HCT116 (cell line): ENCODE results near the gene PGGT1B. TPM values are rescaled to one million over a fixed set of nuclear protein-coding genes. Genes with fewer than 3 reads are reported as not detected.

Experiments
- ATAC-seq: fragments of 200-7000 bp; cut with Tn5 transposase; 2 replicates; pipeline ENCODE4 v1.9.1; 2020; ENCODE audit warnings: mild to moderate bottlenecking, moderate library complexity
- BruUV-seq: library from RNA; stranded (reverse); fragments of 400-500 nt; replicated peaks from 2 replicates; lab custom pipeline; 2021; lab: Mats Ljungman, UMichigan
- CTCF ChIA-PET: fragments of 300-600 bp; sonication (Branson Sonifier 250); formaldehyde crosslinking; loops from one replicate; lab custom pipeline; 2021; ENCODE audit warnings: antibody characterized with exemption; lab: Charles Lee
- POLR2A ChIA-PET: fragments of 300-600, 350-600 bp; sonication (Branson Sonifier 250); formaldehyde crosslinking; loops from one replicate; lab custom pipeline; 2021; ENCODE audit warnings: antibody characterized with exemption; lab: Charles Lee
- RAD21 ChIA-PET, 2 experiments: fragments of 300-600 bp; sonication (Branson Sonifier 250); formaldehyde crosslinking; loops; one replicate each; lab custom pipeline; 2023; ENCODE audit warnings: low total read pairs in 2 of 2; ENCODE audit not compliant: uncharacterized antibody in 2 of 2, unreplicated experiment in 2 of 2, low non-redundant PET in 1 of 2; lab: Charles Lee
- DNase-seq: peaks from one replicate; pipeline ENCODE4 v3.0.0-alpha.2; 2010; ENCODE audit warnings: low read depth, low spot score
- H2AFZ ChIP-seq: fragments of 200-600 bp; shearing (Covaris generic), sonication (generic); 2 replicates; pipeline ENCODE4 v1.6.1; 2017; ENCODE audit warnings: low read depth, mixed run types, mixed read lengths, antibody characterized with exemption, low read length; ENCODE audit not compliant: poor library complexity, severe bottlenecking
- H3K27ac ChIP-seq: 2 replicates; pipeline ENCODE4 v1.5.1; 2012; ENCODE audit warnings: low read depth, low read length
- H3K27me3 ChIP-seq: fragments of 200-600 bp; sonication (generic); 2 replicates; pipeline ENCODE4 v1.6.1; 2016; ENCODE audit warnings: mixed run types, low read length, mixed read lengths; ENCODE audit not compliant: insufficient read depth
- H3K36me3 ChIP-seq, 2 experiments: fragments of 200-500 bp in 1 of 2; fragments of 200-600 bp in 1 of 2; sonication (Bioruptor generic) in 1 of 2; sonication (generic) in 1 of 2; 2 replicates each; pipeline versions ENCODE4 v1.5.1 to v1.6.1; 2014 to 2016; ENCODE audit warnings: low read length in 2 of 2, inconsistent platforms in 1 of 2, mixed read lengths in 1 of 2, mixed run types in 1 of 2; ENCODE audit not compliant: insufficient read depth in 2 of 2, control insufficient read depth in 1 of 2
- H3K4me1 ChIP-seq, 2 experiments: fragments of 200-600 bp in 1 of 2; sonication (generic) in 1 of 2; 2 replicates each; pipeline versions ENCODE4 v1.5.1 to v1.6.1; 2012 to 2017; ENCODE audit warnings: low read length in 2 of 2, inconsistent platforms in 1 of 2, mild to moderate bottlenecking in 1 of 2, mixed read lengths in 1 of 2, mixed run types in 1 of 2, moderate library complexity in 1 of 2; ENCODE audit not compliant: insufficient read depth in 2 of 2, control insufficient read depth in 1 of 2
- H3K4me2 ChIP-seq: fragments of 200-600 bp; sonication (generic); 2 replicates; pipeline ENCODE4 v1.6.1; 2017; ENCODE audit warnings: mixed run types, low read length, mixed read lengths
- H3K4me3 ChIP-seq, 2 experiments: fragments of 200-600 bp in 1 of 2; sonication (generic) in 1 of 2; replicated peaks in 1 of 2; 2 replicates each; pipeline ENCODE4 v1.5.1; 2011 to 2016; ENCODE audit warnings: low read length in 2 of 2, control low read depth in 1 of 2, low read depth in 1 of 2, mild to moderate bottlenecking in 1 of 2, mixed read lengths in 1 of 2, mixed run types in 1 of 2
- H3K79me2 ChIP-seq: fragments of 200-600 bp; sonication (generic); 2 replicates; pipeline ENCODE4 v1.6.1; 2017; ENCODE audit warnings: mild to moderate bottlenecking, mixed run types, low read length, moderate library complexity, mixed read lengths; ENCODE audit not compliant: insufficient read depth
- H3K9ac ChIP-seq: fragments of 200-600 bp; sonication (generic); 2 replicates; pipeline ENCODE4 v1.6.1; 2016; ENCODE audit warnings: low read length, mixed read lengths
- H3K9me2 ChIP-seq: fragments of 200-600 bp; sonication (generic), shearing (Covaris generic); 2 replicates; pipeline ENCODE4 v1.6.1; 2017; ENCODE audit warnings: mixed run types, mild to moderate bottlenecking, moderate library complexity; ENCODE audit not compliant: insufficient read depth
- H3K9me3 ChIP-seq, 2 experiments: fragments of 200-500 bp in 1 of 2; fragments of 200-600 bp in 1 of 2; sonication (Bioruptor generic) in 1 of 2; sonication (generic) in 1 of 2; 2 replicates each; pipeline ENCODE4 v1.6.1; 2014 to 2017; ENCODE audit warnings: low read length in 2 of 2, mixed read lengths in 2 of 2, inconsistent platforms in 1 of 2, low read depth in 1 of 2, mild to moderate bottlenecking in 1 of 2, mixed run types in 1 of 2, moderate library complexity in 1 of 2; ENCODE audit not compliant: control insufficient read depth in 1 of 2, insufficient read depth in 1 of 2
- H4K20me1 ChIP-seq: fragments of 200-600 bp; sonication (generic), shearing (Covaris generic); 2 replicates; pipeline ENCODE4 v1.6.1; 2017; ENCODE audit warnings: mixed run types, mild to moderate bottlenecking, moderate library complexity; ENCODE audit not compliant: insufficient read depth
- ATF3 ChIP-seq: IDR thresholded peaks from 2 replicates; pipeline ENCODE4 v1.6.1; 2012
- EGR1 ChIP-seq: IDR thresholded peaks from 2 replicates; pipeline ENCODE4 v1.6.1; 2012; ENCODE audit warnings: low read depth
- ELF1 ChIP-seq: IDR thresholded peaks from 2 replicates; pipeline ENCODE4 v1.6.1; 2012; ENCODE audit warnings: low read depth, borderline replicate concordance
- EZH2 ChIP-seq: fragments of 200-600 bp; sonication (generic); IDR thresholded peaks from 2 replicates; pipeline ENCODE4 v1.6.1; 2017; ENCODE audit warnings: antibody characterized with exemption, mixed run types
- EZH2phosphoT487 ChIP-seq: fragments of 200-600 bp; IDR thresholded peaks from 2 replicates; pipeline ENCODE4 v1.6.1; 2018; ENCODE audit warnings: antibody characterized with exemption, borderline replicate concordance
- FOSL1 ChIP-seq: IDR thresholded peaks from 2 replicates; pipeline ENCODE4 v1.6.1; 2012; ENCODE audit warnings: low read depth
- JUND ChIP-seq: IDR thresholded peaks from 2 replicates; pipeline ENCODE4 v1.6.1; 2012
- MAX ChIP-seq: IDR thresholded peaks from 2 replicates; pipeline ENCODE4 v1.6.1; 2012
- POLR2A ChIP-seq: IDR thresholded peaks from 2 replicates; pipeline ENCODE4 v1.7.0; 2011; ENCODE audit warnings: borderline replicate concordance; ENCODE audit not compliant: insufficient read depth, insufficient read length; ENCODE audit errors: extremely low read depth
- POLR2AphosphoS5 ChIP-seq: IDR thresholded peaks from 2 replicates; pipeline ENCODE4 v1.6.1; 2011; ENCODE audit warnings: mild to moderate bottlenecking, low read depth, low read length, moderate library complexity
- SIN3A ChIP-seq: IDR thresholded peaks from 2 replicates; pipeline ENCODE4 v1.6.1; 2012; ENCODE audit warnings: low read depth
- SRF ChIP-seq: IDR thresholded peaks from 2 replicates; pipeline ENCODE4 v1.6.1; 2012; ENCODE audit warnings: low read depth
- YY1 ChIP-seq: IDR thresholded peaks from 2 replicates; pipeline ENCODE4 v1.6.1; 2011; ENCODE audit warnings: low read length, low read depth, moderate library complexity, mild to moderate bottlenecking; ENCODE audit not compliant: insufficient replicate concordance; ENCODE audit errors: extremely low read depth
- ZNF274 ChIP-seq: fragments of 200-500 bp; sonication (Bioruptor generic); IDR thresholded peaks from 2 replicates; pipeline ENCODE4 v1.6.1; 2014; ENCODE audit warnings: mild to moderate bottlenecking, low read depth, low read length, inconsistent platforms
- intact Hi-C: fragments of 100-400 bp; cut with micrococcal nuclease; formaldehyde crosslinking; loops from 2 replicates; pipeline ENCODE4 v1.10.0; 2022
- total RNA-seq: library from RNA; stranded (reverse); gene quantifications from one replicate; pipeline ENCODE4 v1.2.1, GENCODE V29; 2021; ENCODE audit not compliant: unreplicated experiment
- TF ChIP-seq, protein P1 (sequence below): IDR thresholded peaks from 2 replicates; pipeline ENCODE4 v1.6.1; 2012; ENCODE audit warnings: low read depth

Gene PGGT1B
- total RNA-seq, 1 experiment from 2014 or later, result 45.8 TPM

- Histone ChIP-seq H3K79me2 (no peaks in the 10 kb centered on the region), H4K20me1 (no peaks in the 10 kb centered on the region), H3K36me3 (0 out of 4 replicates have a peak, but pooled peaks cover 0 to 22% of the 10 kb centered on the region in 2 experiments), H3K4me3 (no peak overlapping the region), H3K4me1 (no peaks in the 10 kb centered on the region), H3K27ac (no peak overlapping the region), H3K27me3 (no peaks in the 10 kb centered on the region), H3K9me2 (no peaks in the 10 kb centered on the region), H3K9me3 (no peaks in the 10 kb centered on the region), H3K9ac (no peak overlapping the region), H2AFZ (no peak overlapping the region), H3K4me2 (no peak overlapping the region)
- RAD21 ChIA-PET, result no interaction called here
- no TSS peak for BruUV-seq
- CTCF ChIA-PET, result no interaction called here
- ATAC-seq, result no peak
- no peak for DNase-seq
- no peak for TF ChIP-seq ZNF274
- no peak for TF ChIP-seq YY1
- TF ChIP-seq POLR2A, result no peak
- no peak for TF ChIP-seq SRF
- intact Hi-C loops, result no loop called here
- POLR2A ChIA-PET, result no interaction called here
Observed at GRCh38 chr5:115274584-115274983, 11.9 kb upstream of the PGGT1B start.

GRCh38 chr5:115272297-115272958 is 9.8 kb upstream of the PGGT1B start:
- TF ChIP-seq SIN3A, result no peak
- TF ChIP-seq EGR1, result no peak
- no peak for TF ChIP-seq EZH2
- no peak for TF ChIP-seq EZH2phosphoT487
- no peak for TF ChIP-seq MAX
- TF ChIP-seq, protein P1, sequence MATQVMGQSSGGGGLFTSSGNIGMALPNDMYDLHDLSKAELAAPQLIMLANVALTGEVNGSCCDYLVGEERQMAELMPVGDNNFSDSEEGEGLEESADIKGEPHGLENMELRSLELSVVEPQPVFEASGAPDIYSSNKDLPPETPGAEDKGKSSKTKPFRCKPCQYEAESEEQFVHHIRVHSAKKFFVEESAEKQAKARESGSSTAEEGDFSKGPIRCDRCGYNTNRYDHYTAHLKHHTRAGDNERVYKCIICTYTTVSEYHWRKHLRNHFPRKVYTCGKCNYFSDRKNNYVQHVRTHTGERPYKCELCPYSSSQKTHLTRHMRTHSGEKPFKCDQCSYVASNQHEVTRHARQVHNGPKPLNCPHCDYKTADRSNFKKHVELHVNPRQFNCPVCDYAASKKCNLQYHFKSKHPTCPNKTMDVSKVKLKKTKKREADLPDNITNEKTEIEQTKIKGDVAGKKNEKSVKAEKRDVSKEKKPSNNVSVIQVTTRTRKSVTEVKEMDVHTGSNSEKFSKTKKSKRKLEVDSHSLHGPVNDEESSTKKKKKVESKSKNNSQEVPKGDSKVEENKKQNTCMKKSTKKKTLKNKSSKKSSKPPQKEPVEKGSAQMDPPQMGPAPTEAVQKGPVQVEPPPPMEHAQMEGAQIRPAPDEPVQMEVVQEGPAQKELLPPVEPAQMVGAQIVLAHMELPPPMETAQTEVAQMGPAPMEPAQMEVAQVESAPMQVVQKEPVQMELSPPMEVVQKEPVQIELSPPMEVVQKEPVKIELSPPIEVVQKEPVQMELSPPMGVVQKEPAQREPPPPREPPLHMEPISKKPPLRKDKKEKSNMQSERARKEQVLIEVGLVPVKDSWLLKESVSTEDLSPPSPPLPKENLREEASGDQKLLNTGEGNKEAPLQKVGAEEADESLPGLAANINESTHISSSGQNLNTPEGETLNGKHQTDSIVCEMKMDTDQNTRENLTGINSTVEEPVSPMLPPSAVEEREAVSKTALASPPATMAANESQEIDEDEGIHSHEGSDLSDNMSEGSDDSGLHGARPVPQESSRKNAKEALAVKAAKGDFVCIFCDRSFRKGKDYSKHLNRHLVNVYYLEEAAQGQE, result no peak
- TF ChIP-seq POLR2AphosphoS5, result no peak
- no peak for TF ChIP-seq YY1
- TF ChIP-seq JUND, result no peak
- no peak for TF ChIP-seq ELF1
- no peak for TF ChIP-seq ZNF274
- TF ChIP-seq FOSL1, result no peak
- TF ChIP-seq ATF3, result no peak
- BruUV-seq, result no TSS peak
- ChIA-PET RAD21 (no interaction called here), CTCF (no interaction called here), POLR2A (no interaction called here)
- Histone ChIP-seq H3K9me2 (no peaks in the 10 kb centered on the region), H3K4me3 (no peak overlapping the region), H3K9me3 (no peaks in the 10 kb centered on the region), H3K27me3 (no peaks in the 10 kb centered on the region), H3K79me2 (no peaks in the 10 kb centered on the region), H3K4me1 (peaks cover 0 to 5% of the 10 kb centered on the region in 2 experiments; a peak in 1 of 4 replicates), H3K4me2 (no peak overlapping the region), H2AFZ (no peak overlapping the region), H4K20me1 (no peaks in the 10 kb centered on the region), H3K36me3 (0 out of 4 replicates have a peak, but pooled peaks cover 0 to 22% of the 10 kb centered on the region in 2 experiments), H3K27ac (no peak overlapping the region), H3K9ac (no peak overlapping the region)
- ATAC-seq (no peak), DNase-seq (no peak)
- intact Hi-C loops, result no loop called here
